GM19025 (cell line): ENCODE results near the gene OGFRL1.
"Not testable (repeated sequence)": the region's sequence is repeated elsewhere in the genome, so short reads cannot be mapped to it uniquely, and the experiment has no call there.

Experiments used
- ATAC-seq: cut with Tn5 transposase; IDR thresholded peaks from one replicate; pipeline ENCODE4 v1.9.1; 2021; ENCODE audit warnings: mild to moderate bottlenecking, low read depth, moderate library complexity; ENCODE audit not compliant: unreplicated experiment

Gene OGFRL1

DNA sequence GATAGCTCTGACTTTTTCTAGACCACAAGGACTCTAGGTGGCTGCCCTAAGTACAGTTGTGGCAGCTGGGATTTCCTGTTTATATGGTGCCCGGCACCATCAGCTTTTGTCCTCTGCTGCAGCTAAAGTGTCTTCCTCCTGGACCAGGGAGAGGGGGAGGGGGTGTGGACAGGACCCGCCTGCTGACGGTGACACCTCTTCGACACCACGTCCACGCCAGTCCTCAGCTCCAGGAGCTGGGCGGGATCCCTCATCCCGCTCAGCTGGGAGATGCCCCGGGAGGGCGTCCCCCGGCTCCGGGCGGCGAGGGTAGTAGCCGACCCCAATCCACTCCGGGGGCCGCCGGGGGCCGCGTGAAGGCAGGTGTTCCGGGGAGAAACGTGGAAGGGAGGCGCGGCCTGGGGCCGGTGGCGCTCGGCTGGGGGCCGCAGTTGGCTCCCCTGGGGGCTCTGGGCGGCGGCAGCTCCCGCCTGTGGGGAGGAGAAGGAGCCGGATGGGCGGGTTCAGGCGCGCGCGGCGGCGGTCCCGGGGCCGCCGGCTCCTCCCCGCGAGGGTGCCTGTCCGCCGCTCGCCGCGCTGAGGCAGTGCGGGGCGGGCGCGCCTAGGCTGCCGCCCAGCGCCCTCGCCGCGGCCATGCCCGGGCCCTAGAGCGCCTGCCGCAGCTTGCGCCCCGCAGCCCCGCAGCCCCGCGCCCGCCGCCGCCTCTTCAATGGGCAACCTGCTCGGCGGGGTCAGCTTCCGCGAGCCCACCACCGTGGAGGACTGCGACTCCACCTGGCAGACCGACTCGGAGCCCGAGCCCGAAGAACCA lies at the start of gene OGFRL1:
TSS of gene OGFRL1 (plus strand) at position 584 of the 811 bp plus-strand sequence. CDS start at position 710, 126 bp downstream.
- peak; percentile 87 for ATAC-seq

DNA sequence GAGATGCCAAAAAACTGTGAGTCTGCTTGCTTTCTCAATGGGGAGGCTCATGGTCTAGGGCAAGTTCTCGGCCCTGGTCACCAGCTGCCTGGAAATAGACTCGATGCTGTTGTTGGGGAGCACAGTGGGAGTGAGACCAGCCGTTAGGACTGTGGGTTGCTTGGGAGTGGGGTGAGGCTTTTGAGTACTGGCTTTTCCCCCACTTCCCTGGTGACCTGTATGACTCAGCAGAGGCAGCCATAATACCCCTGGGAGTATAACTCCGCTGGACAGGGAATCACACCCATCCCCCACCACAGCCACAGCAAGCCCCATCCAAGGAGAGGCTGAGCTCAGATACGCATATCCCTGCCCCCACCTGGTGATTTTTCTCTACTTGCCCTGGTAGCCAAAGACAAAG lies 48.9 kb upstream of the OGFRL1 start:
- no peak for ATAC-seq

DNA sequence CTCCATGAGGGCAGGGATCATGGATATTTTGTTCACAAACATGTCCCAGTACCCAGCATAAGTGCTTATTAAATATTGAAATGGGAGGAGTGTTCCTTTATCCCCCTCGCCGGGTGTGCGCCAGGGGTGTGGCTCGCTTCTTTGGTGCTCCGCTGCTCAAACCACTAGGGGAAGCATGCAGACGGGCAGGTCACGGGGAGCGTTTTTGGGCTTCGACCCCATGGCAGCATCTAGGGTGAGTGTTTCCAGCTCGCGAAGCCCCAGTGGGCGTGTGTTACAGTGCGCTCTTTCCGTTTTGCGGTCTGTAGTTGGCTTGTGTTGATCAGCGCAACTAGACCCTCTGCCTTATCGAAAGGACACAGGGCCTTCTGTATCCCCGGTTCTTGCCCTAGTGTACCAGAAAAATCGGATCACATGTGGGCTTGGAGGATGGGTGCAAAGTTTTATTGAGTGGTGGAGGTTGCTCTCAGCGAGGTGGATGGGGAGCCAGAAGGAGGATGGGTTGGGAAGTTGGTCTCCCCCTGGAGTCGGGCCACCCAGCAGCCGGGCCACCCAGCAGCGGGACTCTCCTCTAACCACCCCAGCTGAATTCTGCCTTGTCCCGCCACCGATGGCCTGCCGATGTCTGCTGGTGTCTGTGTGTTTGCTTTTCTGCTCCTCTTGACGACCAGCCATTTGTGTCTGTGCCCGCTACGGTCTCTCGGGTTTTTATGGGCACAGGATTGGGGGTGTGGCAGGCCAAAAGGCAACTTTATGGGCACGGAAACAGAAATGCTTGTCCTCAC lies 43.2 kb upstream of the OGFRL1 start:
- no peak for ATAC-seq

DNA sequence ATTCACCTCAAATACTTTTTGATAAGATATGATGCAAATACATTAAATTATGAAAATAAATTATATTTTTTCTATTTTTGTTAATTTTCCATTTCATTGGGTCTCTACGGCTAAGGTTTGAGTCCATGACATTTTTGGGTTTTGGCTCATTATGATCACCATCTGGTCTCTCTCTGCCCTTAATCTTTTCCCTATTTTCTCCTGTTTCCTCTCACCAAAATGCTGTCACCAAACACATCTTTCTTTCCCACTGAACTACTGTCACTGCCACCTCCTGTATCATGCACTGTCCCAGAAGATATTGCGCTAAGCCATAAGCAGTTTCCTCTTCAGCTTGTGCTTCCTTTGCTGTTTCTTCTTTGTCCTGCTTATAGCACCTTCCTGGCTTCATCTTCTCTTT lies 42.0 kb upstream of the OGFRL1 start:
- ATAC-seq, result no peak

DNA sequence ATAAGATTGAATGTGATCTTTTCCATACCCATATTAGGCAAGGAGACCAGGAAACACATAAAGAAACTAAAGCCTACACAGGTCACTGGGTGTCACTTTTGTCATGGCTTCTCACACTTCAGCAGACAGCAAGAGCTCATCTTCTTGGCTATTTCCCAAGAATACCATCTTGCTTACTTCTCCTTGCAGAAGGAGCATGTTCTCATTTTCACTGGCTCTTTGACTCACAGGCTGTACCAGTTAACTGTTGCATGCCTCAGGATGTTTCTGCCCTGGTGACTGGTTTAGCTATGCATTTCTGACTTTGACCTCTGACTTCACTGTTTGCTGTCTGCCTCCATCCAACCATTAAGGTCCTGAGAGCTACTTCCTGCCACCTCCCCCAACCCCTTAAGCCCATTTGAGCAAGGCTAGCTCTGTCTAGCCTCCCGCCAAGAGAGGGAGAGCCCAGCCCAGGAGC lies 40.3 kb upstream of the OGFRL1 start:
- ATAC-seq, result peak; percentile 62

DNA sequence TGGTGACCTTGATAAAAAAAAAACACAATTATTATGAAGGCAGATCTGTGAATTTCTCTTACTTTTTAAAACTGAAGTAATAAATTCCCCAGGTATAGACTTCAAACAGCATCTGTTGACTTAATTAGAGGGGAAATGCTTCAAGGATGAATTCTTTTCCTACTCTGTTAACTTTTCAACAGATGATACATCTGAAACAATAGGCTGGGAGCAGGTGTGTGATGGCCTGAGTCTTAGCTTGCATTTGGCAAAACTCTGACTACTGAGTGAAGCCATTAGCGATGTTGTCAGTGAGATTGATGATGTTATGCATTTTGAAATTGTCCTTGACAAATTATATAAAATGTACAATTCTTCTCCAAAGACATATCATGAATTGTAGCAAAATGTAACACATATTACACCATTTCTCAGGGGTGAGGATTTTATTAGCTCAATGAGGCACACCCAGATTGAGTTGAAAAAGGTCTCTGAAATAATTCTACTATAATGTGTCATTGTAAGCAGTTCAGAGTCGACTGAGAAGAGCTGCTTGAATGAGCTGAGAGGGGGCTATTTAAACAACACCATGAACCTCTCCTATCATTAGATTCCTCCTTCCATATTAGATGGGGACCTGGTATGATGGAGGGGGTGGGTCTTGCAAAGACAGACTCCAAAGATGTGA lies 39.6 kb upstream of the OGFRL1 start:
- no peak for ATAC-seq

DNA sequence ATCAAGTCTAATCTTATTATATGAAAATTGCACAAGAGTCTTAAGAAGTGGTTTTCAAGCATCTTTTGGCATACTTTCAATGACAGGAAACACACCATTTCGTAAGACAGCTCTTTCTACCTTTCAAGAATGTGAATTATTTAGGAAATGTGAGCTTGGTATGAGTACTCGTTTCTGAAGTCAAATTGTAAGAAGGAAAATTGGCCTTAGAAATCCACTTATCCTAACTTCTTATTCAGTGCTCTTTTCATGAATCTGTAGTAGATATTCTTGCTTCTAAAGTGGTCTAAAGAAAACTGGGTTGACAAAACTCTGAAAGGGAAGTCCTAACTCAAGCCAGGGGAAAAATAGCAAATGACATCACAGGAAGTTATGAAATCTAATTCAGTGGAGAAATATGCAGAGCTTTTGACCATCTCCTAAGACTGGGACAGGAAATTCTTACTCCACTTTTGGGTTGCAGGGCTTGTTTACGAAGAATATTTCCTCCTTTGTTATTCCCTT lies 38.5 kb upstream of the OGFRL1 start:
- no peak for ATAC-seq

DNA sequence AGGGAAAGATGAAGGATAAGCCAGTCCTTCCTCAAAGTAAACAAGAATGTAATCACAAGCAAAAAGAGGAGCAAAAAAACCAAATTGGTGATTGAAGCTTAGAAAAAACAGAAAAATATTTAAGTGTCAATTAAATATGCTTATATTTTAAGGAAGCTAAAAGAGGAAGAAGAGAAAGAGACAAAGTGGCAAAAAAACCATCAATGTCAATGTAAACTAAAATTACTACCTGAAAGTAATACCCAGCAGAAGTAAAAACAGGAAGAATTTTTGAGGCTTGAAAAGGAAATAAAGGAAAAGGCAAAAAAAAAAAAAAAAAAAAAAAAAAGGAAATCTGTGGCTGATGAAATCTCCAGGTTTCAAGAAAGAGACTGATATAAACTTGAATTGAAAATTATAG lies 36.2 kb upstream of the OGFRL1 start:
- no peak for ATAC-seq

DNA sequence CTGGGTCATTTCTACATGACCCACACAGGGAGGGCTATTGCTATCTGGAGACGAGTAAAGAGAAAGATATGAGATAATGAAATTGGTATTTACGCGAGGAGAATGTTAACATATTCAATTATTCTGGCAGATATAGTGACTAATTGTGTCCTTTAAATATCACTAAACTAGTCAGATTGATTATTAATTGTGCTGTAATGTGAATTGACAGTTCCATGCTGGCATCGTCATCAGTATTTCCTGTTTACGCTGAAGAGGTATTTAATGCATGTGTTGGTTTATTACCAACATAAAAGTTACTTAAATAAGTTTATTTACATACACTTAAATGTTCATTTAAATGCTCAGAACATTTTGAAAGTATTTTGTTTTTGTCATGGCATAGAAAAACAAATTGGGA lies 35.7 kb upstream of the OGFRL1 start:
- ATAC-seq, result no peak

DNA sequence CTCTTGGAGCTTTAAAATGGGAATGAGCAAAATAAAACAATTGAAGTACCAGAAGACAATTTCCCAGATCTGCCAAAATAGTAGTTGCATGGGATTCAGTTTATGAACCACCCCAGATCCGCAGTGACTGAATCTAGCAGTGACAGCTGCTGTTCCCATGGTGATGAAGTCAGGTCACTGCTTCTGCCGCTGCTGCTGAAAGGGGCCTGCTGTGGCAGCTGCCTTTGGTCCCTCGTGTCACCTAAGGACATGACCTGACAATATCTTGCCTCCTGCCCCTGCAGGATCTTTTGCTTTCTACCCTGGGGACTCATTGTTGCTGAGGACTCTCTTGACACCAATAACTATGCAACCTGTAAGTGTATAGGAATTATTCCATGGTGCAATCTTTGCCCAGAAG lies 34.3 kb upstream of the OGFRL1 start:
- ATAC-seq, result no peak

DNA sequence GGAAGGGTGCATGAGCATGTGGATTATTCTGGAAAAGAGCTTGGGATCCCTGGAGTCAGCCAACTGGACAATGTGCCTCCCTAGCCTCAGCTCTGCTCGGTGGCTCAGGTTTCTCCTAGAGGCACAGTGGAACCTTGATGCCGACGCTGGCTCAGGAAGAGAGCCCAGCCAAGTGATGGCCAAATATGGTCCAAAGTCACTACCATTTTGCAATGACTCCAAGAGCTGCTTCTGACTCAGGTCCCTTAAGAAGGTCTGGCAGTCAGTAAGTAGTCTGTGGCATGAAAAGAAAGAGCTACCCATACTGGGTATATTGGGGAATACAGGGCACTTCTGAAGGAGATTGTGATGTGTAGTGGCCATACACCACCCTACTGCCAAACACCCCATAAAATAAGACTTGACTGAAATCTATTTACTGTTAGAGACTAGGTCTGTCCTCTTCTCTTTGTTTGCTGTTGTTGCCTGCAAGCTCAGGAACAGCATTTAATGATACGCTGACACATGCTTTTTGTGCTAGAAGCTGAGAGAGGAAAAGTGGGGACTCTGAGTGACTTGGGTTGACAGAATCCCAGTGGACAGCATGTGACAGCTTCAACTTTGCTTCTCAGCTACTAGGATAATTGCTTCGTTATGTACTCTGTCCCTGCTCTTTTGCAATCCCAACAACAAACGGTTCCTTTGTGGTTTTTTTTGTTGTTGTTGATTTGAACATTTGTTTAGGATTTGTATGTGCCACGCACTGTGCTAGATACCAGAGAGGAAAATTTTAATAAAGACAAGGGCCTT lies 30.3 kb upstream of the OGFRL1 start:
- ATAC-seq, result no peak

DNA sequence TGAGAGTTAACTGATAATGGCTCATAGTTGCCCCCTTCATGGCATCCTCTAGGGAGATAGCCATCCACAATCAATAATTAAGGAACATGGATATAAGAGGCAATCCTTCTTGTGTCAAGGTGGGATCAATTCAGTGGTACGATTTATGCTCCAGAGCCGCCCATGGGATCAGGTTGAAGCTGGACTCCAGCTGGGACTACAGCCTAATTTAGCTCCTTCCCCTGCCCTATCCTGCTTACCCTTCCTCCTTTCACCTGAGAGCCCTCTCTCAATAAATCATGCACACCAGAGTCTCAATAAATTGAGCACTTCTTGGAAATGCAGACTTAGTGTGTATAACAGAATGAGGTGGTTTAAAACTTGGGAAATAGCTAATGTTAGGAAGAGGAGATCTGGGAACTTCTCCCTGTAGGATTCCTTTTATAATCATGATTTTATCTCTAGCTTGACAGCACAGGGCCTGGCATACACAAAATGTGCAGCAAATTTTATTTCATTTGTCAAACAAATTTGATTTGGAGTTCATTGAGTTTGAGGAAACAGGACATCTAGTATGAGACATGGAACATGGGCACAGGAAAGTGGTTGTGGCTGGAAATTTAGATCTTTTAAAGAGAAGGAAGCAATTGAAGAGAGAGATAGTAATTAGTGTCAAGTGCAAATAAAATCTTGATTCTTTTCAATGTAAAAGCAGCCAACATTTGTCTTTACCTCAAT lies 28.6 kb upstream of the OGFRL1 start:
- no peak for ATAC-seq

DNA sequence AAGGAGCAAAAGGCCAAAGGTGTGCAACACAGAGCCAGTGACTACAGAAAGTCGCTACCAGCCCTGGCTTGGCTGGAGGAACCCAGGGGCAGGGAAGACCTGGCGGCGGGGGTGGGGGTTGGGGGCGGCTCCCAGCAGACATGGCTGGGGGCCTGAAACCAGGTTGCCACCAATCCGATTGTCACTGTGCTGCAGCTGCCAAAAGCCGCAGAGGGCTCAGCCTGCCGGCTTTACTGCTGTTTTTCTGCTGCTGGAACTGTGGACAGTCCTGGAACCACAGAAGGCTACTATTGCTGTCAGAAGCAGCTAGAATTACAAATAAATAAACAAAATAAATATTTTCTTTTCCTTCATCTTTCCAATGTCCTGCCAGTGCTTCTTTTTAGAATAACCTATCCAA lies 25.7 kb upstream of the OGFRL1 start:
- ATAC-seq, result no peak

DNA sequence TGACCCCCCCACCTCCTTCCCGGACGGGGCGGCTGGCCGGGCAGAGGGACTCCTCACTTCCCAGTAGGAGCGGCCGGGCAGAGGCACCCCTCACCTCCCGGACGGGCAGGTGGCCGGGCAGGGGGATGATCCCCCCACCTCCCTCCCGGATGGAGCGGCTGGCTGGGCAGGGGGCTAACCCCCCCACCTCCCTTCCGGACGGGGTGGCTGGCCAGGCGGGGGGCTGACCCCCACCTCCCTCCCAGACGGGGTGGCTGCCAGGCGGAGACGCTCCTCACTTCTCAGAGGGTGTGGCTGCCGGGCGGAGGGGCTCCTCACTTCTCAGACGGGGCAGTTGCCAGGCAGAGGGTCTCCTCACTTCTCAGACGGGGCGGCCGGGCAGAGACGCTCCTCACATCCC lies 22.2 kb upstream of the OGFRL1 start:
- not testable (repeated sequence) for ATAC-seq

DNA sequence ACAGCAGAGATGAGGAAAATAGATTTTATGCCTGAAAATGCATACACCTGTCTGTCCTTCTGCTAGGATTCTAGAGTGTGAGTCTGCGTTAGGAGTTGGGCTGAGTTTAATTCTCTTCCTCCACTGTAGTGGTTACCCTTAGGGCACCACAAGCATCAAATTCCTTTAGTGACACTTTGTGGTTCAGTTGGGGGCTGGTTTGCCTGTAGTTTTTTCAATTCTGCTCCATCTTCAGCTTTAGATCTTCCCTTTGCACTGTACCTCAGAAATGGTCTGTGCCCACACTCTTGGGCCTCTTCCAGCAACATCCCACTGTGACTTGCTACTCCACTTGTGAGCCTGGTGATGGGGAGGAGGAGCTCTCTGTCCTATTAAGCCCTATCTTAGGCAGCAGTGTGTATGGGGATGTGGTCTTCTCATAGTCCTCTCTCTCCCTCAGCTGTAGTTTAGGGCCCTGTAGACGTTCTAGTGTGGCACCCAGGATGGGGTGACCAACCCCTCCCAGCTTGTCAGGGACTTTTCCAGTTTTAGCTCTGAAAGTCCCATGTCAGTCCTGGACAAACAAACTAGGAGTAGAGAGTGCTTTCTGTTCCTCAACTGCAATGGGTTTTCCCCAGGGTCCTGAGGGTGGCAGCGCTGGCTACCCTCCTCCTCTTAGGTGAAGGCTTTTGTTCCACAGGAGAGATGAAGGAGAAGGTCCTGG lies 19.7 kb upstream of the OGFRL1 start:
- peak; percentile 93 for ATAC-seq

DNA sequence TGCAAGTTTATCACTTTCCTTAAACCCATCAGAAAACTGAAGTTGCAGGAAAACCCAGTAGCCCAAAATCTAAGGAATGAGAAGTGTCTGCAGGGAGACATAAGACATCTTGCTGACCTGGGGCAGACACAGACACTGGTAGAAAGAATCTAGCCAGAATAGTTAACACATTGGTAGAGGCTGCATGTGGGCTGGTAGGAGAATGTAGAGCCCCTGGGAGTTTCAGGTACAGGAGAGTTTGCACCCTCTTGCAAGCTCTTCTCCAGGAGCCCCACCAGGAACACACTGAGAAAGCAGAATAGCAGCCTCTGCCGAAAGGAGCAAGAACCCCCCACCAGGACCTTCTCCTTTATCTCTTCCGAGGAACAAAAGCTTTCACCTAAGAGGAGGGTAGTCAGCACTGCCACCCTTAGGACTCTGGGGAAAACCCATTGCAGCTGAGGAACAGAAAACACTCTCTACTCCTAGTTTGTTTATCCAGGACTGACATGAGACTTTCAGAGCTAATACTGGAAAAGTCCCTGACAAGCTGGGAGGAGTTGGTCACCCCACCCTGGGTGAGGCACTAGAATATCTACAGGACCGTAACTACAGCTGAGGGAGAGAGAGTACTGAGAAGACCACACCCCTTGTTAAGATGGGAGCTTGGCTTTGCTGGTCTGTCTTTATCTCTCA lies 10.5 kb upstream of the OGFRL1 start:
- ATAC-seq, result peak; percentile 61

DNA sequence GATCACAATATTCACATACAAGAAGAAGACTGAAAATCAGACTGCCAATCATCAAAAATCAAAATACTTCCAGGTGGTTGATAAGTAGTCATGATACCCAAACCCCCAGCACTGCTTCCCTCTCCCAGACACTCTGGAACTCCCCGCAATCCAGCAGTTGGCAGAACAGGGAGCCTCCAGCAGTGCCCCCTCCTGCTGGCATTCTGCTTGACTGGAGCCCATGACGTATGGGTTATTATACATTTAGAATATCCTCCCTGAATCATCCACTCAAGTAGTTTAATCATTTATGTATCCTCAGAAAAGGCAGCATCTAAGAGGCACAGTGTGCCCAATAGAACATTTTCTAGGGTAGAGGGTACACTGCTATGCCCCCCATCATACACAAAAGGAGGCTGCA lies 9.3 kb upstream of the OGFRL1 start:
- ATAC-seq, result no peak

DNA sequence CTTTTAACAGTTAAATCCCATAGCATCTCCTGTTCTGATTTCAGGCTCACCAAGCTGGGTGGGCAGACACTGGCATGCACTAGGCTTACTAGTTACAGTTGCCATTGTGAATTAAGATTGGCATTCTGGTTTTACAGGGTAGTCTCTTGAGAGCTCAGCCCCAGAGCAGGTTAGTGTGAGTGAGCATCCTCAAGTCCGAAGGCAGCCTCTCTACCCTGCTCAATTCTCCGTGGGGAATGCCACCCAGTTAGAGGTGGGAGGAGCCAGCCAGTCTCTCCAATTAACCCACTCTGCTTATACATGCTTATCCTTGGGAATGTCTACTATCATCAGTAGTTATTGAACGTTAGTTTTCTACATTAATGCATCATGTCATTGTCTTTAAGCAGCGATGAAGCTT lies 8.9 kb upstream of the OGFRL1 start:
- ATAC-seq, result no peak
